GM21447 (cell line): Measurements from ENCODE around the gene ALPI.
"Not testable (repeated sequence)": the region's sequence is repeated elsewhere in the genome, so short reads cannot be mapped to it uniquely, and the experiment has no call there.

Source experiments
- ATAC-seq: cut with Tn5 transposase; IDR thresholded peaks from one replicate; pipeline ENCODE4 v1.9.1; 2021; ENCODE audit not compliant: unreplicated experiment

ALPI gene

GRCh38 chr2:232455426-232456255 lies at the start of gene ALPI:
Gene ALPI, plus strand, starts transcription at chr2:232456153. Its CDS starts 47 bp downstream, at chr2:232456200.
- no peak for ATAC-seq

GRCh38 chr2:232406556-232407310 lies 49.2 kb upstream of the ALPI start, which contains the start of gene ALPG:
Gene ALPG, plus strand, starts transcription at chr2:232406844. Its CDS starts 51 bp downstream, at chr2:232406895.
- no peak for ATAC-seq

GRCh38 chr2:232407428-232408150 lies 48.4 kb upstream of the ALPI start:
- not testable (repeated sequence) for ATAC-seq

- ATAC-seq, result not testable (repeated sequence)
These were observed 47.7 kb upstream of the ALPI start for GRCh38 chr2:232408269-232408668.

GRCh38 chr2:232409617-232410016 lies 46.3 kb upstream of the ALPI start:
- ATAC-seq, result not testable (repeated sequence)

GRCh38 chr2:232410238-232410900 lies 45.6 kb upstream of the ALPI start:
- ATAC-seq, result no peak

GRCh38 chr2:232411901-232412629 lies 43.9 kb upstream of the ALPI start:
- no peak for ATAC-seq

GRCh38 chr2:232412986-232413385 lies 43.0 kb upstream of the ALPI start:
- no peak for ATAC-seq

- ATAC-seq, result no peak
These were observed 40.7 kb upstream of the ALPI start for GRCh38 chr2:232415138-232415690.

GRCh38 chr2:232415736-232416520 lies 40.0 kb upstream of the ALPI start:
- ATAC-seq, result no peak

- ATAC-seq, result no peak
These were observed 39.2 kb upstream of the ALPI start for GRCh38 chr2:232416521-232417470.

GRCh38 chr2:232417489-232417888 lies 38.5 kb upstream of the ALPI start:
- ATAC-seq, result no peak

GRCh38 chr2:232418056-232418455 lies 37.9 kb upstream of the ALPI start:
- no peak for ATAC-seq

- no peak for ATAC-seq
These were observed 37.3 kb upstream of the ALPI start for GRCh38 chr2:232418466-232419244.

- no peak for ATAC-seq
These were observed 36.5 kb upstream of the ALPI start for GRCh38 chr2:232419245-232420072.

GRCh38 chr2:232420073-232420454 lies 35.9 kb upstream of the ALPI start:
- ATAC-seq, result no peak
